DOHH2 (cell line): ENCODE data around the gene GPR45.

ENCODE experiments used
- EZH2phosphoT487 ChIP-seq: fragments of 200-600 bp; sonication (generic); IDR thresholded peaks from 2 replicates; pipeline ENCODE4 v1.6.1; 2017; ENCODE audit warnings: borderline replicate concordance, mild to moderate bottlenecking, antibody characterized with exemption, low read length, moderate library complexity, mixed read lengths
- TF ChIP-seq, protein P1 (sequence below): fragments of 200-600 bp; sonication (generic); IDR thresholded peaks from one replicate; pipeline ENCODE4 v1.5.1; 2014; ENCODE audit warnings: antibody characterized with exemption, mild to moderate bottlenecking, low read depth, low read length; ENCODE audit not compliant: poor library complexity, severe bottlenecking

DNA sequence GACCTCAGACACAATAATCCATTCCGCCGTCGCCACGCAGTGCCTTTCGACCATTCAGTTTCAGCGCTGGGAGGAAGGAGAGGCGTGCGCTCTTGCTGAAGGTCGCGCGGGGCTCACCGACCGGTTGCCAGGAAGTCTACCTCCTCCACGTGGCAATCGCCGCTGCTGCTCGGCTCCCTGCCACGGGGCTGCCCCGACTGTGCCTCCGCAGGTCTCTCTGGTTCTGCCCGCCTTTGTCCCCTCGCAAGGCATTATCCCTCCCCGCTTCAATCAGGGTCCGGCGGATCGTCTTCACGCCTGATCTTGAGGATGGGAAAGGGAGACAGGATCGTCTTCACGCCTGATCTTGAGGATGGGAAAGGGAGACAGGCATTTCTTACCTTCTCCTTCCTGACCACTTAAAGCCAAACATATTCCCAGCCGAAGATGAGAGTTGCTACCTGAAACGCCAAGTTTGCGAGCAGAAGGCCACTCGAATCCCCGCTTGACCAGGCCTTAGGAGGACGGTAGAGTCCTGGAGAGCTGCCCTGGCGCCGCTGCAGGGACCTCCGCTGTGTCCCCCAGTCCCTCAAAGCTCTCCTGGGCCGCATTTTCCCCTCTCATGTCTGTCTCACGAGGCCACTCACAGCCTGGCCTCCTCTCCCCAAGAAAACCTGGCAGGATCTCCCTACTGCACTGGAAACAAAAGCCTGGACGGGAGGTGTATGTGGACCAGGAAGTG is 4.3 kb upstream of the GPR45 start:
- TF ChIP-seq, protein P1, sequence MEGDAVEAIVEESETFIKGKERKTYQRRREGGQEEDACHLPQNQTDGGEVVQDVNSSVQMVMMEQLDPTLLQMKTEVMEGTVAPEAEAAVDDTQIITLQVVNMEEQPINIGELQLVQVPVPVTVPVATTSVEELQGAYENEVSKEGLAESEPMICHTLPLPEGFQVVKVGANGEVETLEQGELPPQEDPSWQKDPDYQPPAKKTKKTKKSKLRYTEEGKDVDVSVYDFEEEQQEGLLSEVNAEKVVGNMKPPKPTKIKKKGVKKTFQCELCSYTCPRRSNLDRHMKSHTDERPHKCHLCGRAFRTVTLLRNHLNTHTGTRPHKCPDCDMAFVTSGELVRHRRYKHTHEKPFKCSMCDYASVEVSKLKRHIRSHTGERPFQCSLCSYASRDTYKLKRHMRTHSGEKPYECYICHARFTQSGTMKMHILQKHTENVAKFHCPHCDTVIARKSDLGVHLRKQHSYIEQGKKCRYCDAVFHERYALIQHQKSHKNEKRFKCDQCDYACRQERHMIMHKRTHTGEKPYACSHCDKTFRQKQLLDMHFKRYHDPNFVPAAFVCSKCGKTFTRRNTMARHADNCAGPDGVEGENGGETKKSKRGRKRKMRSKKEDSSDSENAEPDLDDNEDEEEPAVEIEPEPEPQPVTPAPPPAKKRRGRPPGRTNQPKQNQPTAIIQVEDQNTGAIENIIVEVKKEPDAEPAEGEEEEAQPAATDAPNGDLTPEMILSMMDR, result no peak
- no peak for TF ChIP-seq EZH2phosphoT487
